Uterus (tissue), 4 donors: ENCODE results near the gene RNF214. TPM values are rescaled to one million over a fixed set of nuclear protein-coding genes. Genes with fewer than 3 reads are reported as not detected.
"Not testable (repeated sequence)": the region's sequence is repeated elsewhere in the genome, so short reads cannot be mapped to it uniquely, and the experiment has no call there.

ENCODE experiments used
- DNase-seq, 2 donors: peaks; one replicate each; pipeline ENCODE4 v3.0.0-alpha.2; 2019 to 2020
- H3K27ac ChIP-seq, 2 donors: fragments of 200-600 bp; sonication (generic); 1 replicate in 1 of 2; 2 replicates in 1 of 2; pipeline ENCODE4 v1.5.1; 2016 to 2018
- H3K27me3 ChIP-seq, 2 donors: fragments of 200-600 bp; sonication (generic); one replicate each; pipeline ENCODE4 v1.5.1; 2018 to 2019; ENCODE audit warnings: control low read depth in 1 of 2
- H3K36me3 ChIP-seq, 2 donors: fragments of 200-600 bp; sonication (generic); one replicate each; pipeline ENCODE4 v1.5.1; 2019; ENCODE audit warnings: control low read depth in 1 of 2
- H3K4me1 ChIP-seq, 2 donors: fragments of 200-600 bp; sonication (generic); one replicate each; pipeline ENCODE4 v1.5.1; 2018 to 2019; ENCODE audit warnings: control low read depth in 1 of 2
- H3K4me3 ChIP-seq, 2 donors: fragments of 200-600 bp; sonication (generic); 1 replicate in 1 of 2; 2 replicates in 1 of 2; pipeline ENCODE4 v1.5.1; 2018 to 2019; ENCODE audit warnings: mild to moderate bottlenecking in 1 of 2
- H3K9me3 ChIP-seq, 2 donors: fragments of 200-600 bp; sonication (generic); one replicate each; pipeline ENCODE4 v1.5.1; 2019; ENCODE audit warnings: control low read depth in 1 of 2
- POLR2A ChIP-seq, 2 donors: fragments of 450-650 bp; IDR thresholded peaks; one replicate each; pipeline ENCODE4 v1.6.1; 2016; ENCODE audit warnings: antibody characterized with exemption in 2 of 2, mild to moderate bottlenecking in 1 of 2, moderate library complexity in 1 of 2
- intact Hi-C: fragments of 100-400 bp; cut with DNase I; formaldehyde crosslinking; loops from one replicate; pipeline ENCODE4 v1.15.1; 2023; ENCODE audit warnings: low total_unique reads
- total RNA-seq, 4 donors: library from RNA; depleted of rRNA in 3 of 4; stranded (reverse); fragments of >200 nt in 3 of 4; gene quantifications; one replicate each; pipeline versions ENCODE4 v1.1.0 to v1.2.4, GENCODE V29; 2014 to 2023
- TF ChIP-seq, protein P1 (sequence below), 4 experiments: fragments of 200-600 bp in 2 of 4; fragments of 450-650 bp in 2 of 4; sonication (generic) in 2 of 4; IDR thresholded peaks; one replicate each; pipeline ENCODE4 v1.5.1; 2016 to 2019; ENCODE audit warnings: antibody characterized with exemption in 4 of 4, mild to moderate bottlenecking in 2 of 4, moderate library complexity in 1 of 4
- donor health status: DM: yes; HTN: yes; CAD: no.

Gene RNF214
- total RNA-seq, 4 donors from 2014 or later: 4.4 to 38.6 (median 11.4) TPM

DNA sequence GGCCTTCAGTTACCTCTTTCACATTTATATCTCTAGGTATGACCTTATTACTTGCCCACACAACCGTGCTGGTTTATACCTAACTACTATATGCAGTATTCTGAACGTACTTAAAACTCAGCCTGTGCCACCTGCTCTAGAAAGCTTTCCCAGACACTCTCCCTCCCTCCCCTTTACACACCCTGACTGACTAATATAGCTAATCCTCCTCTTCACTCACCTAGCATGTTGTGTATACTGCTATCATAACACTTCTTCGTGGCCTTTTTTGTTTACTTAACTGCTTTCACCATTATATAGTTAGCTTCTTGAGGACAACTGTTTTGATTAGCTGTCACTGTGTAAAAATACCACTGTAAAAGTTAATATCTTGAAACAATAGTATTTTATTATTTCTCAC is 23.5 kb downstream of the RNF214 start:
- Histone ChIP-seq H3K9me3 (no peaks in the 10 kb centered on the region), H3K27ac (no peak overlapping the region), H3K27me3 (no peaks in the 10 kb centered on the region), H3K4me1 (no peaks in the 10 kb centered on the region), H3K4me3 (no peak overlapping the region), H3K36me3 (no peaks in the 10 kb centered on the region)
- no peak for DNase-seq
- TF ChIP-seq, protein P1, sequence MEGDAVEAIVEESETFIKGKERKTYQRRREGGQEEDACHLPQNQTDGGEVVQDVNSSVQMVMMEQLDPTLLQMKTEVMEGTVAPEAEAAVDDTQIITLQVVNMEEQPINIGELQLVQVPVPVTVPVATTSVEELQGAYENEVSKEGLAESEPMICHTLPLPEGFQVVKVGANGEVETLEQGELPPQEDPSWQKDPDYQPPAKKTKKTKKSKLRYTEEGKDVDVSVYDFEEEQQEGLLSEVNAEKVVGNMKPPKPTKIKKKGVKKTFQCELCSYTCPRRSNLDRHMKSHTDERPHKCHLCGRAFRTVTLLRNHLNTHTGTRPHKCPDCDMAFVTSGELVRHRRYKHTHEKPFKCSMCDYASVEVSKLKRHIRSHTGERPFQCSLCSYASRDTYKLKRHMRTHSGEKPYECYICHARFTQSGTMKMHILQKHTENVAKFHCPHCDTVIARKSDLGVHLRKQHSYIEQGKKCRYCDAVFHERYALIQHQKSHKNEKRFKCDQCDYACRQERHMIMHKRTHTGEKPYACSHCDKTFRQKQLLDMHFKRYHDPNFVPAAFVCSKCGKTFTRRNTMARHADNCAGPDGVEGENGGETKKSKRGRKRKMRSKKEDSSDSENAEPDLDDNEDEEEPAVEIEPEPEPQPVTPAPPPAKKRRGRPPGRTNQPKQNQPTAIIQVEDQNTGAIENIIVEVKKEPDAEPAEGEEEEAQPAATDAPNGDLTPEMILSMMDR (IDR thresholded peaks at IDR 0.05): no peak
- no peak for TF ChIP-seq POLR2A (IDR thresholded peaks at IDR 0.05)
- intact Hi-C loops: no loop called here

DNA sequence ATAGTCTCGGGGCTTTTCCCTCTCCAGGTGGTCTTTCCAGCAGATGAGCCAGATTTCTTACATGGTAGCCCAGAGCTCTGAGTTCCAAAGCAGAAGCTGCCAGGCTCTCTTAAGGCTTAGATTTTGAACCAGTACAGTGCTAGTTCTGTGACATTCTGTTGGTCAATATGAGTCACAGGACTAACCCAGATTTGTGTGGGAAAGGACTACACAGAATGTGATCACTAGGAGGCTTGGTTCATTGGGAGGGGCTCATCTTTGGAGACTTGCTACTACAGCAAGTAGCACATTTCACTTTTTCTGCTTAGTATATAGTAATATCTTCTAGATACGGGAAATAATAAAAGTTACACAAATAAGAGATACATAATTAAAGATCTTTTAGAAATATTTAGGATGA is 24.1 kb downstream of the RNF214 start:
- H3K4me1 ChIP-seq: no peaks in the 10 kb centered on the region
- TF ChIP-seq POLR2A (IDR thresholded peaks at IDR 0.05): no peak
- TF ChIP-seq, protein P1 (IDR thresholded peaks at IDR 0.05): no peak
- intact Hi-C loops: no loop called here
- DNase-seq: no peak
- no peak overlapping the region for H3K27ac ChIP-seq
- no peaks in the 10 kb centered on the region for H3K27me3 ChIP-seq
- H3K36me3 ChIP-seq: no peaks in the 10 kb centered on the region
- no peak overlapping the region for H3K4me3 ChIP-seq
- no peaks in the 10 kb centered on the region for H3K9me3 ChIP-seq

DNA sequence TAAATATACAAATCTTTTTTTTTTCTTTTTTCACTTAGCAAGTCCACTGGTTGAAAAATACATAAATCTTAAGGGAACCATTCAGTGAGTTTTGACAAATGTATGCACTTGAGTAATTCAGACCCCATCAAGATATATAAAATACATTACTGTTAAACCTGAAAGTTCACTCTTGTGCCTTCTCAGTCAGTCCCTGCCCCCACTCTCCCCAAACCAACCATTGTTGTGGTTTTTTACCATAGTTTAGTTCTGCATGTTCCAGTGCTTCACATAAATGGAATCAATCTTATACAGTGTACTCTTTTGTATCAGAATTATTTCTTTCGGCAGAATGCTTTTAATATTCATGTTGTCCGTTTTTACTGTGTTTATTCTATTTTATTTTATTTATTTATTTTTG is 26.1 kb downstream of the RNF214 start:
- H3K4me1 ChIP-seq: no peaks in the 10 kb centered on the region
- H3K27me3 ChIP-seq: no peaks in the 10 kb centered on the region
- TF ChIP-seq POLR2A (IDR thresholded peaks at IDR 0.05): no peak
- TF ChIP-seq, protein P1 (IDR thresholded peaks at IDR 0.05): no peak
- intact Hi-C loops: no loop called here
- no peak for DNase-seq
- no peak overlapping the region for H3K27ac ChIP-seq
- no peak overlapping the region for H3K4me3 ChIP-seq
- no peaks in the 10 kb centered on the region for H3K36me3 ChIP-seq
- H3K9me3 ChIP-seq: no peaks in the 10 kb centered on the region

DNA sequence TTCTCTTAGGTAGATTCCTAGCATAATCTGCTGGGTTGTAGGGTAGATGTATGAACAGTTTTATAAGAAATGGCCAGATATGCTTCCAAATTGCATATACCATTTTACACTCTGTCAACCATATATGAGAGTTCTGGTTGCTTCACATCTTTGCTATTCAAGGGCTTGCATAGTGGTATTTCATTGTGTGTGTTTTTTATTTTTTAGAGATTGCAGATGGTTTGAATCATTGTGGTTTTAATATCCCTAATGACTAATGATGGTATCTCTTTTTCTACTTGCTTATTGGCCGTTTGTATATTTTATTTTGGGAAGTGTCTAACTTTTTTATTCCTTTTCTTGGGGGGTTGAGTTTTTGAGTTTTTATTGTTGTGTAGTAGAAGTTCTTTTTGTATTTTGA is 26.9 kb downstream of the RNF214 start:
- TF ChIP-seq POLR2A (IDR thresholded peaks at IDR 0.05): no peak
- TF ChIP-seq, protein P1 (IDR thresholded peaks at IDR 0.05): no peak
- H3K9me3 ChIP-seq: no peaks in the 10 kb centered on the region
- DNase-seq: no peak
- H3K36me3 ChIP-seq: no peaks in the 10 kb centered on the region
- intact Hi-C loops: no loop called here
- H3K27ac ChIP-seq: no peak overlapping the region
- no peaks in the 10 kb centered on the region for H3K4me1 ChIP-seq
- H3K4me3 ChIP-seq: no peak overlapping the region
- no peaks in the 10 kb centered on the region for H3K27me3 ChIP-seq

- H3K27me3 ChIP-seq, intact Hi-C loops, DNase-seq, H3K9me3 ChIP-seq, H3K4me1 ChIP-seq, H3K36me3 ChIP-seq, H3K27ac ChIP-seq, H3K4me3 ChIP-seq: not testable (repeated sequence)
Observed at GRCh38 chr11:117264624-117265323, 32.3 kb downstream of the RNF214 start.

- H3K36me3 ChIP-seq: no peaks in the 10 kb centered on the region
- no peak overlapping the region for H3K4me3 ChIP-seq
- intact Hi-C loops: no loop called here
- H3K9me3 ChIP-seq: no peaks in the 10 kb centered on the region
- TF ChIP-seq, protein P1 (IDR thresholded peaks at IDR 0.05): no peak
- no peak for TF ChIP-seq POLR2A (IDR thresholded peaks at IDR 0.05)
- no peak overlapping the region for H3K27ac ChIP-seq
- DNase-seq: no peak
- no peaks in the 10 kb centered on the region for H3K27me3 ChIP-seq
- no peaks in the 10 kb centered on the region for H3K4me1 ChIP-seq
Observed at GRCh38 chr11:117265745-117266144, 33.3 kb downstream of the RNF214 start.
